Heart left ventricle (tissue), 13 donors: ENCODE results near the gene CACNB2.
"Not testable (repeated sequence)": the region's sequence is repeated elsewhere in the genome, so short reads cannot be mapped to it uniquely, and the experiment has no call there.

Experiments used
- POLR2A ChIP-seq, 2 donors: fragments of 450-650 bp; IDR thresholded peaks; one replicate each; pipeline ENCODE4 v1.6.1; 2017; ENCODE audit warnings: antibody characterized with exemption in 2 of 2, mild to moderate bottlenecking in 2 of 2, moderate library complexity in 2 of 2
- TF ChIP-seq, protein P1 (sequence below), 12 donors: fragments of 200-600 bp; sonication (generic) in 4 of 12; IDR thresholded peaks; one replicate each; pipeline versions ENCODE4 v1.5.0 to v1.8.0; 2018 to 2022; ENCODE audit warnings: antibody characterized with exemption in 12 of 12, mild to moderate bottlenecking in 5 of 12
- donor health status: ischemic (EF 13 %, LVEDD 7.1; RV severe dilation, severe dysfunction).
- donor health status: DM: no; HTN: yes; CAD: no.
- donor health status: DM: no; HTN: no; CAD: no.
- donor health status: ischemic (EF 25% LVEDD 6.9; RV normal size, moderate dysfunction).
- donor health status: ischemic (EF 25% LVEDD 5.7; RV mildly dilated, moderate dysfunction).
- donor health status: ischemic (EF 35%, LVEDD 5.7; RV mildly dilated, moderate dysfunction).
- donor health status: nonischemic (EF 11% LVEDD 7.7; RV severe dilation, severe dysfunction).
- donor health status: DM: yes; HTN: yes; CAD: no.
- donor health status: PGD.
- donor health status: ischemic (EF 29% LVEDD 5.4; RV normal size, mild dysfunction).
- donor health status: nonischemic (EF 23%, LVEDD 6.1; RV moderate dilation, normal function).

DNA sequence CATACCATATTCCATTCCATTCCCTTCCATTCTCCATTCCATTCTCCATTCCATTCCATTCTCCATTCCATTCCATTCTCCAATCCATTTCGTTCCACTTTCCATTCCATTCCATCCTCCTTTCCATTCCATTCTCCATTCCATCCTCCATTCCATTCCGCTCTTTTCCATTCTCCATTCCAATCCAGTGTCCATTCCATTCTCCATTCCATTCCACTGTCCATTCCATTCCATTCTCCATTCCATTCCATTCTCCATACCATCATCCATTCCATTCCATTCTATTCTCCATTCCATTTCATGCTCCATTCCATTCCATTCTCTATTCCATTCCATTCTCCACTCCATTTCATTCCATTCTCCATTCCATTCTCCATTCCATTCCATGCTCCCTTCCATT lies 430.2 kb downstream of the CACNB2 start:
- TF ChIP-seq, protein P1, sequence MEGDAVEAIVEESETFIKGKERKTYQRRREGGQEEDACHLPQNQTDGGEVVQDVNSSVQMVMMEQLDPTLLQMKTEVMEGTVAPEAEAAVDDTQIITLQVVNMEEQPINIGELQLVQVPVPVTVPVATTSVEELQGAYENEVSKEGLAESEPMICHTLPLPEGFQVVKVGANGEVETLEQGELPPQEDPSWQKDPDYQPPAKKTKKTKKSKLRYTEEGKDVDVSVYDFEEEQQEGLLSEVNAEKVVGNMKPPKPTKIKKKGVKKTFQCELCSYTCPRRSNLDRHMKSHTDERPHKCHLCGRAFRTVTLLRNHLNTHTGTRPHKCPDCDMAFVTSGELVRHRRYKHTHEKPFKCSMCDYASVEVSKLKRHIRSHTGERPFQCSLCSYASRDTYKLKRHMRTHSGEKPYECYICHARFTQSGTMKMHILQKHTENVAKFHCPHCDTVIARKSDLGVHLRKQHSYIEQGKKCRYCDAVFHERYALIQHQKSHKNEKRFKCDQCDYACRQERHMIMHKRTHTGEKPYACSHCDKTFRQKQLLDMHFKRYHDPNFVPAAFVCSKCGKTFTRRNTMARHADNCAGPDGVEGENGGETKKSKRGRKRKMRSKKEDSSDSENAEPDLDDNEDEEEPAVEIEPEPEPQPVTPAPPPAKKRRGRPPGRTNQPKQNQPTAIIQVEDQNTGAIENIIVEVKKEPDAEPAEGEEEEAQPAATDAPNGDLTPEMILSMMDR (IDR thresholded peaks at IDR 0.05), result not testable (repeated sequence)
- not testable (repeated sequence) for TF ChIP-seq POLR2A (IDR thresholded peaks at IDR 0.05)
